H1 (cell line): ENCODE measurements around the gene POMP. TPM values are rescaled to one million over a fixed set of nuclear protein-coding genes. Genes with fewer than 3 reads are reported as not detected.

ENCODE experiments used
- GABPA ChIP-seq: IDR thresholded peaks from 2 replicates; pipeline ENCODE4 v1.6.1; 2011; ENCODE audit warnings: mild to moderate bottlenecking, low read length, moderate library complexity, borderline replicate concordance; ENCODE audit not compliant: insufficient read depth
- KDM5A ChIP-seq: fragments of 200-600 bp; IDR thresholded peaks from 2 replicates; pipeline ENCODE4 v1.7.1; 2012; ENCODE audit warnings: mild to moderate bottlenecking, low read length, inconsistent platforms, mixed read lengths
- PHF8 ChIP-seq: fragments of 200-600 bp; sonication (generic); conservative IDR thresholded peaks from 2 replicates; pipeline ENCODE4 v1.7.1; 2012; ENCODE audit warnings: low read depth, mild to moderate bottlenecking, inconsistent platforms, low read length, moderate library complexity
- POLR2AphosphoS5 ChIP-seq: IDR thresholded peaks from 2 replicates; pipeline ENCODE4 v1.6.1; 2011; ENCODE audit warnings: low read depth, low read length
- RAD21 ChIP-seq, 2 experiments: IDR thresholded peaks in 1 of 2; conservative IDR thresholded peaks in 1 of 2; 2 replicates each; pipeline ENCODE4 v1.6.1; 2011; ENCODE audit warnings: low read depth in 2 of 2, low read length in 2 of 2, improper control_type of control experiment in 1 of 2, inconsistent platforms in 1 of 2, mild to moderate bottlenecking in 1 of 2, moderate library complexity in 1 of 2
- RBBP5 ChIP-seq: IDR thresholded peaks from 2 replicates; pipeline ENCODE4 v1.7.1; 2012; ENCODE audit warnings: low read depth, mild to moderate bottlenecking, inconsistent platforms, low read length, moderate library complexity, borderline replicate concordance
- SIN3A ChIP-seq, 2 experiments: IDR thresholded peaks in 1 of 2; conservative IDR thresholded peaks in 1 of 2; 2 replicates each; pipeline ENCODE4 v1.6.1; 2011 to 2012; ENCODE audit warnings: low read length in 2 of 2, improper control_type of control experiment in 1 of 2, low read depth in 1 of 2, mild to moderate bottlenecking in 1 of 2
- SUZ12 ChIP-seq: fragments of 200-600 bp; sonication (generic); IDR thresholded peaks from 2 replicates; pipeline ENCODE4 v1.6.1; 2012; ENCODE audit warnings: mild to moderate bottlenecking, inconsistent platforms, low read length, moderate library complexity, mixed read lengths
- TAF7 ChIP-seq: optimal IDR thresholded peaks from 2 replicates; pipeline ENCODE3; 2011; ENCODE audit warnings: low read depth, mild to moderate bottlenecking, inconsistent platforms, low read length, moderate library complexity, borderline replicate concordance
- polyA plus RNA-seq, 7 experiments: library from polyadenylated mRNA; depleted of rRNA in 3 of 7; stranded (reverse) in 5 of 7; unstranded in 2 of 7; fragments of >200 nt in 5 of 7; fragments of 200-250 nt in 2 of 7; gene quantifications; 1 replicate in 5 of 7; 2 replicates in 1 of 7; 4 replicates in 1 of 7; pipeline versions ENCODE4 v1.2.1 to v1.2.3, GENCODE V29; 2011 to 2013; ENCODE audit warnings: missing spikeins in 2 of 7, mixed read lengths in 2 of 7
- total RNA-seq: library from RNA; stranded (reverse); fragmentation: NEBNext Ultra II Directional; extraction: Animal tissue kit (Norgen Biotek cat#: 25700); gene quantifications from 2 replicates; pipeline ENCODE4 v1.2.1, GENCODE V29; 2021

Gene POMP
- total and polyA plus RNA-seq, 2 of the 8 experiments (the other 6 are each of a cell fraction or from before 2014, with no cell fraction given), result 38.4 to 115 TPM

DNA sequence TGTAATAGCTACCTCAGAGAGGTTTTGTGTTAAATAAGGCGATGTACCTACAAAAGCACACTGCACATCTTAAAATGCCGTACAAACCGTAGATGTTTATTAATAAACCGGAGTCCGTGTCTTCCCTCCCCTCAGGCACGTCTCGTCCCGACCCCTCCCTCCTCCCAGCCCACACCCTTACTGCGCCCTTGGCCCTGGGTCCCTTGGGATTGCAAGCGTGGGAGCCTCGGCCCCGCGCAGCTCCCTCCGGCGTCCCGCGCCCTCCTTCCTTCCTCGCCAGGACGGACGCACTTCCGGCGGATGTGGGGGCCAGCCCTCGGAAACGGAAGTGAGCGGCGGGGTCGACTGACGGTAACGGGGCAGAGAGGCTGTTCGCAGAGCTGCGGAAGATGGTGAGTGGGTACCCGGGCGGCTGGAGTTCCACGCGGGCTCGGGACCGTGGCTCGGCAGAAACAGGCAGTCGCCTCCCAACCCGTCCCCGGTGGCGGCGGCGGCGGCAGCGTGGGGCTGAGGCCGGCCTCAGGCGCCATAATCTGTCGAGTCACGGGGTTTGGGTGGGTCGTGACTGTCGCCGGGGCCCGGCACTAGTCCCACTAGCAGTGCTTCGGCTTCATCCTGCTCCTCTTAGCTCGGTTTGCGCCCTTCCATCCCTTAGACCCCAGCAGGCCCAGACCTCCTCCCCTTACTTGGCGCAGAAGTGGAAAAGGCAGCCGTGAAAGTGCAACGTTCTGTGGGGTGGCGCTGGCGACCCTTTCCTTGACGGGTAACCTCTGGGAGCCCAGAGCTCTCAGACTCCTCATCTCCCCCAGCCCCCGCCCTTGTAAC lies at the start of gene POMP (continued):
- peak; percentile 90 for TF ChIP-seq PHF8
- TF ChIP-seq TAF7, result peak; percentile 73
- peak; percentile 91 for TF ChIP-seq RBBP5
- peak in 1 of 2 experiments; percentile 14; a peak in 1 of 4 replicates for TF ChIP-seq RAD21 (IDR thresholded peaks at IDR 0.05 in 1 of 2, conservative IDR thresholded peaks at IDR 0.05 in 1 of 2; ENCODE audit: low read depth in 2 of 2, low read length in 2 of 2)
- 0 out of 2 replicates have a peak, but pooled peaks have one; percentile 19 for TF ChIP-seq KDM5A
- TF ChIP-seq GABPA, result peak; percentile 96
- peak; percentile 89 for TF ChIP-seq POLR2AphosphoS5
- no peak for TF ChIP-seq SUZ12
- TF ChIP-seq SIN3A (conservative IDR thresholded peaks at IDR 0.05 in 1 of 2, IDR thresholded peaks at IDR 0.05 in 1 of 2; ENCODE audit: low read depth in 1 of 2, low read length in 2 of 2), result peak in 1 of 2 experiments; percentile 30; a peak in 1 of 4 replicates
- TF ChIP-seq, all 59 proteins: peak for 18
